A549 (cell line): ENCODE results near the gene YPEL4. TPM values are rescaled to one million over a fixed set of nuclear protein-coding genes. Genes with fewer than 3 reads are reported as not detected.

ENCODE experiments used
- ATAC-seq, 2 experiments: fragments of 200-7000 bp in 1 of 2; fragments of >200 bp in 1 of 2; cut with Nextera tagmentation in 1 of 2; cut with Tn5 transposase in 1 of 2; 3 replicates each; pipeline versions ENCODE4 v1.8.0 to v1.9.1; 2018 to 2020; ENCODE audit warnings: mild to moderate bottlenecking in 1 of 2, moderate library complexity in 1 of 2
- CTCF ChIA-PET: fragments of 300-600 bp; sonication (Branson Sonifier 250); formaldehyde crosslinking; extraction: SDS; loops from one replicate; lab custom pipeline; 2021; ENCODE audit warnings: antibody characterized with exemption, inconsistent platforms; lab: Yijun Ruan, JAX
- POLR2A ChIA-PET: fragments of 350-600 bp; formaldehyde crosslinking; extraction: SDS; loops from one replicate; lab custom pipeline; 2021; ENCODE audit warnings: antibody characterized with exemption, inconsistent platforms; lab: Yijun Ruan, JAX
- DNase-seq, 2 experiments: peaks; one replicate each; pipeline versions ENCODE4 v3.0.0 to v3.0.0-alpha.2; 2011 to 2016; ENCODE audit warnings: low read depth in 1 of 2, low spot score in 1 of 2
- FAIRE-seq: peaks from 2 replicates; lab custom pipeline; 2011; peaks lifted over from hg19 to GRCh38; lab: Jason Lieb, UNC
- H3K27ac ChIP-seq, 2 experiments: fragments of >200 bp; sonication (Bioruptor Twin); formaldehyde crosslinking; 3 replicates each; pipeline ENCODE4 v1.5.1; 2016 to 2017
- H3K4me1 ChIP-seq: fragments of >200 bp; sonication (Bioruptor Twin); formaldehyde crosslinking; 3 replicates; pipeline ENCODE4 v1.6.1; 2016
- H3K4me2 ChIP-seq: fragments of >200 bp; sonication (Bioruptor Twin); formaldehyde crosslinking; 3 replicates; pipeline ENCODE4 v1.6.1; 2016
- H3K4me3 ChIP-seq: fragments of >200 bp; sonication (Bioruptor Twin); formaldehyde crosslinking; 3 replicates; pipeline ENCODE4 v1.5.1; 2016
- H3K9me3 ChIP-seq: fragments of >200 bp; sonication (Bioruptor Twin); formaldehyde crosslinking; 3 replicates; pipeline ENCODE4 v1.6.1; 2016
- BCL3 ChIP-seq: fragments of >200 bp; sonication (Bioruptor Twin); formaldehyde crosslinking; IDR thresholded peaks from 3 replicates; pipeline ENCODE4 v1.6.1; 2016
- EHF ChIP-seq: fragments of 250-450 bp; sonication (Bioruptor Pico); IDR thresholded peaks from 2 replicates; pipeline ENCODE4 v1.5.0; 2020; ENCODE audit warnings: mild to moderate bottlenecking
- HOXB5 ChIP-seq: fragments of 250-450 bp; sonication (Bioruptor Pico); IDR thresholded peaks from 2 replicates; pipeline ENCODE4 v1.5.0; 2020; ENCODE audit warnings: mild to moderate bottlenecking, moderate library complexity
- JUN ChIP-seq, 2 experiments: fragments of >200 bp; sonication (Bioruptor Twin); formaldehyde crosslinking; IDR thresholded peaks; 2 replicates in 1 of 2; 3 replicates in 1 of 2; pipeline ENCODE4 v1.6.1; 2016 to 2017
- MAX ChIP-seq: IDR thresholded peaks from 2 replicates; pipeline ENCODE4 v1.6.1; 2012
- MAZ ChIP-seq: fragments of 150-350 bp; IDR thresholded peaks from 2 replicates; pipeline ENCODE4 v1.6.1; 2014; ENCODE audit warnings: antibody characterized with exemption, low read depth, low read length, borderline replicate concordance
- MYC ChIP-seq: IDR thresholded peaks from 2 replicates; pipeline ENCODE4 v1.6.1; 2012; ENCODE audit warnings: mild to moderate bottlenecking, inconsistent platforms, low read length, improper control_type of control experiment, borderline replicate concordance
- NPAS2 ChIP-seq: fragments of 250-450 bp; sonication (Bioruptor Pico); IDR thresholded peaks from 2 replicates; pipeline ENCODE4 v1.8.0; 2022; ENCODE audit warnings: mild to moderate bottlenecking, moderate library complexity, borderline replicate concordance
- PHF8 ChIP-seq: fragments of 200-600 bp; sonication (generic); IDR thresholded peaks from 2 replicates; pipeline ENCODE4 v1.6.1; 2016; ENCODE audit warnings: low read depth, mild to moderate bottlenecking, antibody characterized with exemption, moderate library complexity, borderline replicate concordance
- RCOR1 ChIP-seq: fragments of 150-350 bp; IDR thresholded peaks from 2 replicates; pipeline ENCODE4 v1.6.1; 2014; ENCODE audit warnings: antibody characterized with exemption, low read length, low read depth
- REST ChIP-seq: fragments of 200-600 bp; sonication (generic); IDR thresholded peaks from 2 replicates; pipeline ENCODE4 v1.6.1; 2016; ENCODE audit warnings: antibody characterized with exemption, mild to moderate bottlenecking, moderate library complexity
- RNF2 ChIP-seq: fragments of 200-600 bp; sonication (generic); IDR thresholded peaks from 2 replicates; pipeline ENCODE4 v1.6.1; 2016; ENCODE audit warnings: low read depth, mild to moderate bottlenecking, antibody characterized with exemption, moderate library complexity, borderline replicate concordance
- TP53 ChIP-seq: fragments of 250-450 bp; sonication (Bioruptor Pico); IDR thresholded peaks from 2 replicates; pipeline ENCODE4 v1.5.0; 2021; ENCODE audit warnings: mild to moderate bottlenecking, moderate library complexity
- ZC3H11A ChIP-seq: fragments of 450-650 bp; IDR thresholded peaks from 2 replicates; pipeline ENCODE4 v1.6.1; 2014; ENCODE audit warnings: antibody characterized with exemption, mild to moderate bottlenecking
- ZFP36 ChIP-seq: fragments of 450-650 bp; IDR thresholded peaks from 2 replicates; pipeline ENCODE4 v1.6.1; 2014; ENCODE audit warnings: borderline replicate concordance; ENCODE audit not compliant: partially characterized antibody
- ZSCAN20 ChIP-seq: fragments of 250-450 bp; sonication (Bioruptor Pico); IDR thresholded peaks from 2 replicates; pipeline ENCODE4 v1.8.0; 2022; ENCODE audit warnings: mild to moderate bottlenecking, moderate library complexity
- WGBS: methylation state at CpG from one replicate; pipeline ENCODE4 v1.1.6; 2017; ENCODE audit errors: missing lambda C conversion rate; 5-methylcytosine and 5-hydroxymethylcytosine counted together
- polyA plus RNA-seq, 4 experiments: library from polyadenylated mRNA; depleted of rRNA in 3 of 4; stranded (reverse); fragments of >200 nt; fragmentation: RNase III in 1 of 4; extraction: RNeasy Plus Mini Kit Qiagen cat#74134 plus additional on column Dnase treatment in 1 of 4; gene quantifications; 2 replicates in 3 of 4; 3 replicates in 1 of 4; pipeline ENCODE4 v1.2.3, GENCODE V29; 2011 to 2017
- TF ChIP-seq, protein P1 (sequence below): fragments of 250-450 bp; sonication (Bioruptor Pico); IDR thresholded peaks from 2 replicates; pipeline ENCODE4 v1.5.0; 2020; ENCODE audit warnings: low read depth, mild to moderate bottlenecking, moderate library complexity
- TF ChIP-seq, protein P2 (sequence below): IDR thresholded peaks from 2 replicates; pipeline ENCODE4 v1.6.1; 2012

The YPEL4 gene
- polyA plus RNA-seq, 2 of the 4 experiments (the other 2 are of a cell fraction) = 0.04 to 0.06 TPM

- TF ChIP-seq EHF (CRISPR knock-in tag) (no peak), ZFP36 (peak; percentile 80), MAZ (no peak)
- no peak overlapping the region for H3K4me3 ChIP-seq
- H3K4me1 ChIP-seq = peaks cover 8% of the 10 kb centered on the region
- no peaks in the 10 kb centered on the region for H3K9me3 ChIP-seq
- no peak overlapping the region for H3K4me2 ChIP-seq
- no peak overlapping the region for H3K27ac ChIP-seq
- ChIA-PET POLR2A (no interaction called here), CTCF (interaction anchor here (0.9 to 2.6 kb wide), 5 partner anchors 9 to 278 kb away, joined by 3 to 16 read pairs (median 3); partner anchors contain the start of gene UBE2L6)
- ATAC-seq (no peak), FAIRE-seq (no peak), DNase-seq (no peak)
Observed at GRCh38 chr11:57634311-57634710, 15.4 kb downstream of the YPEL4 start.

DNA sequence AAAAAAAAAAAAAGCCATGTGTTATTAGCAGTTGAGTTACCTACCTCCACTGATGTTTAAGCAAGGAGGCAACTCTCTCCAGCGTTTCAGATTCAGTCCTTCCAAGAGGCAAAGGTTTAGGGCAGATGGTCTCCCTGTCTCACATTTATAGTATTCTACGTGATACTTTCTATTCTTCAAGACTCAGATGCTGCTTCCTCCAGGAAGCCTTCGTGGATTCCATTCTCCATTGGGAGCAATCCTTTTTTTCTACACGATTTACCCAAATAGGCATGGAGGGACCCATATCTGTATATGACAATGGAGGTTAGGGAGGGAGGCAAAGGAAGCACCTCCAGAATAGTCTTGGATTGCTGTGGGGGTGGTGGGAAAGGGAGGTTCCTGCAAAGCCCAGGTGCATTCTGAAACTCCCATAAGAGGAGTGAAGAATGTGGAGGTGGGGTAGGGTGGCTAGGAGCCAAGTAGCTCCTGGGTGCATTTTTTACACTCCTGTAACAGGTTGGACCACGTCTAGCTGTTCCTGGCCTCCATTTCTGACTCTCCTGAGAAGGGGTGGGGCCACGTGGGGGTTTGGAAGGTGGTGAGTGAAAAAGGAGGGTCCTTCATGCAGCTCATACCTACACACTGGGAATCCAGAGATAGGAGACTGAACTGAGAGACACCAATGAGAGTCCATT lies 16.2 kb downstream of the YPEL4 start:
- no peak for ATAC-seq
- WGBS = 19% methylated on average over 6 of the region's 6 CpGs
- Histone ChIP-seq H3K9me3 (no peaks in the 10 kb centered on the region), H3K27ac (no peak overlapping the region), H3K4me2 (no peak overlapping the region), H3K4me3 (no peak overlapping the region), H3K4me1 (peaks cover 6% of the 10 kb centered on the region)
- CTCF ChIA-PET = interaction anchor here (1.5 to 2.6 kb wide), 3 partner anchors 11 to 65 kb away, joined by 3 to 16 read pairs (median 10); partner anchors contain the start of gene UBE2L6
- FAIRE-seq = no peak
- POLR2A ChIA-PET = no interaction called here
- TF ChIP-seq ZFP36 = peak; percentile 58
- TF ChIP-seq RNF2 = no peak
- TF ChIP-seq, protein P1, sequence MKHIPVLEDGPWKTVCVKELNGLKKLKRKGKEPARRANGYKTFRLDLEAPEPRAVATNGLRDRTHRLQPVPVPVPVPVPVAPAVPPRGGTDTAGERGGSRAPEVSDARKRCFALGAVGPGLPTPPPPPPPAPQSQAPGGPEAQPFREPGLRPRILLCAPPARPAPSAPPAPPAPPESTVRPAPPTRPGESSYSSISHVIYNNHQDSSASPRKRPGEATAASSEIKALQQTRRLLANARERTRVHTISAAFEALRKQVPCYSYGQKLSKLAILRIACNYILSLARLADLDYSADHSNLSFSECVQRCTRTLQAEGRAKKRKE (CRISPR knock-in tag) = no peak
- TF ChIP-seq REST = no peak
- TF ChIP-seq MAX = no peak
- no peak for TF ChIP-seq BCL3
- DNase-seq = no peak

- TF ChIP-seq TP53 (CRISPR knock-in tag) = no peak
- TF ChIP-seq, protein P2, sequence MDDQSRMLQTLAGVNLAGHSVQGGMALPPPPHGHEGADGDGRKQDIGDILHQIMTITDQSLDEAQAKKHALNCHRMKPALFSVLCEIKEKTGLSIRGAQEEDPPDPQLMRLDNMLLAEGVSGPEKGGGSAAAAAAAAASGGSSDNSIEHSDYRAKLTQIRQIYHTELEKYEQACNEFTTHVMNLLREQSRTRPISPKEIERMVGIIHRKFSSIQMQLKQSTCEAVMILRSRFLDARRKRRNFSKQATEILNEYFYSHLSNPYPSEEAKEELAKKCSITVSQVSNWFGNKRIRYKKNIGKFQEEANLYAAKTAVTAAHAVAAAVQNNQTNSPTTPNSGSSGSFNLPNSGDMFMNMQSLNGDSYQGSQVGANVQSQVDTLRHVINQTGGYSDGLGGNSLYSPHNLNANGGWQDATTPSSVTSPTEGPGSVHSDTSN = no peak
- TF ChIP-seq ZSCAN20 (CRISPR knock-in tag) = no peak
- no peak for TF ChIP-seq HOXB5 (CRISPR knock-in tag)
- TF ChIP-seq ZC3H11A = no peak
- TF ChIP-seq NPAS2 (CRISPR knock-in tag) = no peak
- TF ChIP-seq JUN (IDR thresholded peaks at IDR 0.05) = no peak
- TF ChIP-seq EHF (CRISPR knock-in tag) = no peak
- TF ChIP-seq MYC = no peak
- TF ChIP-seq RCOR1 = no peak
- TF ChIP-seq PHF8 = no peak
- Histone ChIP-seq H3K4me2 (0 out of 3 replicates have a peak overlapping the region, but pooled peaks have one; percentile 2), H3K27ac (no peak overlapping the region), H3K9me3 (no peaks in the 10 kb centered on the region), H3K4me3 (no peak overlapping the region), H3K4me1 (no peaks in the 10 kb centered on the region)
- POLR2A ChIA-PET = no interaction called here
- FAIRE-seq (no peak), DNase-seq (no peak), ATAC-seq (no peak)
- CTCF ChIA-PET = interaction anchor here (0.7 to 3.3 kb wide), 5 partner anchors 9 to 132 kb away, joined by 4 to 24 read pairs (median 10); partner anchors contain the start of gene UBE2L6
- WGBS = 13% methylated on average over 5 of the region's 5 CpGs
Observed at GRCh38 chr11:57632116-57632515, 17.6 kb downstream of the YPEL4 start.
